ENCODE measurements around the gene SIDT1.

DNA sequence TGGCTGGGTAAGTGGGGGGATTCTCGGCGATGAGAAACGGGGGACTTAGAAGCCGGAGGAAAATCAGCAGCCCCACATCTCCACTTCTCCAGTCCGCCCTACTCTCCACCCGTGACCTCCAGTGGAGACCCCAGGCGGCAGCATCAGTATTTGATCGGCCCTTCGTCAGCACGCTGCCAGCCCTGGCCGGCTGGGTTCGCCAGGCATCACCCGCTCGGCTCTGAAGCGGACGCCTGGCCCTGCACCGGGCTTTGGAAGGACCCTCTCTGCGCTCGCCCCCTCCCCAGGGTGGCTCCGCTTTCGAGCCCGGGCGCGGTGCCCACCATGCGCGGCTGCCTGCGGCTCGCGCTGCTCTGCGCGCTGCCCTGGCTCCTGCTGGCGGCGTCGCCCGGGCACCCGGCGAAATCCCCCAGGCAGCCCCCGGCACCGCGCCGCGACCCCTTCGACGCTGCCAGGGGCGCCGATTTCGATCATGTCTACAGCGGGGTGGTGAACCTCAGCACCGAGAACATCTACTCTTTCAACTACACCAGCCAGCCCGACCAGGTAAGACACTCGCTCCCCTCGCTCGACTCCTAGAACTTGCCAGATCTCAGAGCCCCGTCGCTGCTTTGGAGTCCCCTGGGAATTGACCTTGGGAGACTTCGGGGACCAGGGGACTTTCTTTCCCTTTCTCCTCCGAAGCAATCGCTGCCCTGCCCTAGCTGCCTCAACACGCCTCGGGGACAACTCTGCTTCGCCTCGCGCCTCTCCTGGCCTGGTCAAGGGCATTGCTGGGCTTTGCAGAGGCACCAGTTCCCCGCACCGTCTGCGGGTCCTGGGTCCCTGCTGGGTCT lies 561 bp downstream of the SIDT1 start:
- TF ChIP-seq, protein P1, sequence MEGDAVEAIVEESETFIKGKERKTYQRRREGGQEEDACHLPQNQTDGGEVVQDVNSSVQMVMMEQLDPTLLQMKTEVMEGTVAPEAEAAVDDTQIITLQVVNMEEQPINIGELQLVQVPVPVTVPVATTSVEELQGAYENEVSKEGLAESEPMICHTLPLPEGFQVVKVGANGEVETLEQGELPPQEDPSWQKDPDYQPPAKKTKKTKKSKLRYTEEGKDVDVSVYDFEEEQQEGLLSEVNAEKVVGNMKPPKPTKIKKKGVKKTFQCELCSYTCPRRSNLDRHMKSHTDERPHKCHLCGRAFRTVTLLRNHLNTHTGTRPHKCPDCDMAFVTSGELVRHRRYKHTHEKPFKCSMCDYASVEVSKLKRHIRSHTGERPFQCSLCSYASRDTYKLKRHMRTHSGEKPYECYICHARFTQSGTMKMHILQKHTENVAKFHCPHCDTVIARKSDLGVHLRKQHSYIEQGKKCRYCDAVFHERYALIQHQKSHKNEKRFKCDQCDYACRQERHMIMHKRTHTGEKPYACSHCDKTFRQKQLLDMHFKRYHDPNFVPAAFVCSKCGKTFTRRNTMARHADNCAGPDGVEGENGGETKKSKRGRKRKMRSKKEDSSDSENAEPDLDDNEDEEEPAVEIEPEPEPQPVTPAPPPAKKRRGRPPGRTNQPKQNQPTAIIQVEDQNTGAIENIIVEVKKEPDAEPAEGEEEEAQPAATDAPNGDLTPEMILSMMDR (conservative IDR thresholded peaks at IDR 0.05; ENCODE audit: low read length) = peak; percentile 44; the same call in 1 of the 2 replicates
- no peak for TF ChIP-seq EZH2phosphoT487 (IDR thresholded peaks at IDR 0.05; ENCODE audit: borderline replicate concordance)
